Uterus (tissue), 2 donors: ENCODE results near the gene ETV2.

Experiments used
- POLR2A ChIP-seq, 2 donors: fragments of 450-650 bp; IDR thresholded peaks; one replicate each; pipeline ENCODE4 v1.6.1; 2016; ENCODE audit warnings: antibody characterized with exemption in 2 of 2, mild to moderate bottlenecking in 1 of 2, moderate library complexity in 1 of 2
- TF ChIP-seq, protein P1 (sequence below), 4 experiments: fragments of 200-600 bp in 2 of 4; fragments of 450-650 bp in 2 of 4; sonication (generic) in 2 of 4; IDR thresholded peaks; one replicate each; pipeline ENCODE4 v1.5.1; 2016 to 2019; ENCODE audit warnings: antibody characterized with exemption in 4 of 4, mild to moderate bottlenecking in 2 of 4, moderate library complexity in 1 of 4

DNA sequence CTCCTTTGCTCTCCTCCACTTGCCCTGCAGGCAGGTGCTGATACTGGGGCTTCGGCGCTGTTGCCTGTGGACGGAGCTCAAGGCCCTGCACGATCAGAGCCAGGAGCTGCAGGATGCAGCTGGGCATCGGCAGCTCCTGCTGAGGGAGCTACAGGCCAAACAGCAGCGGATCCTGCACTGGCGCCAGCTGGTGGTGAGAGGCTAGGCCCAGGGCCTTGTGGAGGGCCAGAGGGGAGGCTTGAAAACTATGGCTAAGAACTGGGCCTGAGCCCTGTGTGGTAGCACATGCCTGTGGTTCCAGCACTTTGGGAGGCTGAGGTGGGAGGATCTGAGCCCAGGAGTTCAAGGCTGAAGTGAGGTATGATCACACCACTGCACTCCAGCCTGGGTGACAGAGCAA is 22.7 kb upstream of the ETV2 start:
- no peak for TF ChIP-seq POLR2A (IDR thresholded peaks at IDR 0.05)
- TF ChIP-seq, protein P1, sequence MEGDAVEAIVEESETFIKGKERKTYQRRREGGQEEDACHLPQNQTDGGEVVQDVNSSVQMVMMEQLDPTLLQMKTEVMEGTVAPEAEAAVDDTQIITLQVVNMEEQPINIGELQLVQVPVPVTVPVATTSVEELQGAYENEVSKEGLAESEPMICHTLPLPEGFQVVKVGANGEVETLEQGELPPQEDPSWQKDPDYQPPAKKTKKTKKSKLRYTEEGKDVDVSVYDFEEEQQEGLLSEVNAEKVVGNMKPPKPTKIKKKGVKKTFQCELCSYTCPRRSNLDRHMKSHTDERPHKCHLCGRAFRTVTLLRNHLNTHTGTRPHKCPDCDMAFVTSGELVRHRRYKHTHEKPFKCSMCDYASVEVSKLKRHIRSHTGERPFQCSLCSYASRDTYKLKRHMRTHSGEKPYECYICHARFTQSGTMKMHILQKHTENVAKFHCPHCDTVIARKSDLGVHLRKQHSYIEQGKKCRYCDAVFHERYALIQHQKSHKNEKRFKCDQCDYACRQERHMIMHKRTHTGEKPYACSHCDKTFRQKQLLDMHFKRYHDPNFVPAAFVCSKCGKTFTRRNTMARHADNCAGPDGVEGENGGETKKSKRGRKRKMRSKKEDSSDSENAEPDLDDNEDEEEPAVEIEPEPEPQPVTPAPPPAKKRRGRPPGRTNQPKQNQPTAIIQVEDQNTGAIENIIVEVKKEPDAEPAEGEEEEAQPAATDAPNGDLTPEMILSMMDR (IDR thresholded peaks at IDR 0.05), result no peak
